NCI-H774 (cell line): ENCODE measurements around the gene NNMT.

Experiments used
- DNase-seq: peaks from one replicate; lab custom pipeline; 2025; lab: John Stamatoyannopoulos, UW

Gene NNMT

GRCh38 chr11:114284914-114285313 lies 11.3 kb upstream of the NNMT start:
- DNase-seq = no peak

GRCh38 chr11:114285599-114285998 lies 10.6 kb upstream of the NNMT start:
- no peak for DNase-seq

- no peak for DNase-seq
Observed at GRCh38 chr11:114286229-114286628, 10.0 kb upstream of the NNMT start.

- DNase-seq = no peak
Observed at GRCh38 chr11:114287154-114287553, 9.0 kb upstream of the NNMT start.

GRCh38 chr11:114288136-114288535 lies 8.1 kb upstream of the NNMT start:
- DNase-seq = no peak

- no peak for DNase-seq
Observed at GRCh38 chr11:114289779-114290178, 6.4 kb upstream of the NNMT start.

GRCh38 chr11:114290503-114291235 lies 5.5 kb upstream of the NNMT start:
- DNase-seq = no peak

GRCh38 chr11:114291381-114291780 lies 4.8 kb upstream of the NNMT start:
- DNase-seq = no peak

GRCh38 chr11:114291842-114292680 lies 4.1 kb upstream of the NNMT start:
- DNase-seq = no peak

GRCh38 chr11:114293201-114293711 lies 2.9 kb upstream of the NNMT start:
- no peak for DNase-seq

GRCh38 chr11:114296605-114297372 lies 590 bp downstream of the NNMT start:
- DNase-seq = no peak

GRCh38 chr11:114297806-114298709 lies 1.9 kb downstream of the NNMT start:
- DNase-seq = no peak

- no peak for DNase-seq
Observed at GRCh38 chr11:114298710-114299109, 2.5 kb downstream of the NNMT start.

- DNase-seq = no peak
Observed at GRCh38 chr11:114301088-114301487, 4.9 kb downstream of the NNMT start.

GRCh38 chr11:114301927-114302326 lies 5.7 kb downstream of the NNMT start:
- DNase-seq = no peak

GRCh38 chr11:114302663-114303062 lies 6.5 kb downstream of the NNMT start:
- no peak for DNase-seq

GRCh38 chr11:114304065-114304464 lies 7.9 kb downstream of the NNMT start:
- no peak for DNase-seq

- no peak for DNase-seq
Observed at GRCh38 chr11:114304969-114305368, 8.8 kb downstream of the NNMT start.

GRCh38 chr11:114307524-114308203 lies 11.5 kb downstream of the NNMT start:
- DNase-seq = no peak

- peak; percentile 67 for DNase-seq
Observed at GRCh38 chr11:114308689-114309089, 12.5 kb downstream of the NNMT start.

- no peak for DNase-seq
Observed at GRCh38 chr11:114309517-114309916, 13.3 kb downstream of the NNMT start.
